H1 (cell line): ENCODE data around the gene IL3. TPM values are rescaled to one million over a fixed set of nuclear protein-coding genes. Genes with fewer than 3 reads are reported as not detected.

Source experiments
- CTCF ChIA-PET: fragments of 300-600 bp; sonication (Branson Sonifier 250); formaldehyde crosslinking; loops from one replicate; lab custom pipeline; 2021; ENCODE audit not compliant: partially characterized antibody; lab: Charles Lee
- POLR2A ChIA-PET: fragments of 300-600 bp; sonication (Branson Sonifier 250); formaldehyde crosslinking; loops from one replicate; lab custom pipeline; 2021; ENCODE audit warnings: inconsistent platforms; ENCODE audit not compliant: partially characterized antibody; lab: Charles Lee
- DNase-seq, 2 experiments: peaks; one replicate each; pipeline versions ENCODE4 v3.0.0 to v3.0.0-alpha.2; 2010 to 2022; ENCODE audit warnings: low spot score in 2 of 2, low read depth in 1 of 2, mixed read lengths in 1 of 2
- FAIRE-seq: peaks from 2 replicates; lab custom pipeline; 2011; peaks lifted over from hg19 to GRCh38; lab: Jason Lieb, UNC
- H2AFZ ChIP-seq: 2 replicates; pipeline ENCODE4 v1.8.1; 2012; ENCODE audit warnings: low read length, inconsistent platforms
- H2AK5ac ChIP-seq: 2 replicates; pipeline ENCODE4 v1.6.1; 2013; ENCODE audit warnings: low read depth, low read length
- H2BK120ac ChIP-seq: replicated peaks from 2 replicates; pipeline ENCODE3; 2013; ENCODE audit warnings: low read depth, low read length, inconsistent platforms
- H2BK12ac ChIP-seq: 2 replicates; pipeline ENCODE4 v1.6.1; 2013; ENCODE audit warnings: low read depth, low read length
- H2BK15ac ChIP-seq: 2 replicates; pipeline ENCODE4 v1.6.1; 2013; ENCODE audit warnings: low read length
- H2BK20ac ChIP-seq: 2 replicates; pipeline ENCODE4 v1.6.1; 2013; ENCODE audit warnings: low read length
- H2BK5ac ChIP-seq: 2 replicates; pipeline ENCODE4 v1.6.1; 2013; ENCODE audit warnings: low read depth, low read length
- H3K14ac ChIP-seq: 2 replicates; pipeline ENCODE4 v1.6.1; 2013; ENCODE audit warnings: inconsistent platforms; ENCODE audit not compliant: insufficient read length
- H3K18ac ChIP-seq: 2 replicates; pipeline ENCODE4 v1.6.1; 2013; ENCODE audit warnings: low read length; ENCODE audit errors: extremely low read depth
- H3K23ac ChIP-seq: 2 replicates; pipeline ENCODE4 v1.6.1; 2013; ENCODE audit warnings: inconsistent platforms; ENCODE audit not compliant: insufficient read length
- H3K23me2 ChIP-seq: 2 replicates; pipeline ENCODE4 v1.6.1; 2013; ENCODE audit warnings: low read depth, low read length
- H3K27ac ChIP-seq: 2 replicates; pipeline ENCODE4 v1.6.1; 2011; ENCODE audit warnings: low read depth, low read length, inconsistent platforms
- H3K27me3 ChIP-seq, 4 experiments: replicated peaks in 1 of 4; 1 replicate in 1 of 4; 2 replicates in 3 of 4; pipeline versions ENCODE4 v1.6.1 to v1.8.1; 2011 to 2013; ENCODE audit warnings: low read length in 3 of 4, mild to moderate bottlenecking in 3 of 4, inconsistent platforms in 2 of 4, mixed read lengths in 2 of 4, moderate library complexity in 1 of 4; ENCODE audit not compliant: control insufficient read depth in 3 of 4, insufficient read depth in 3 of 4; ENCODE audit errors: extremely low read depth in 1 of 4
- H3K36me3 ChIP-seq, 4 experiments: 2 replicates each; pipeline versions ENCODE4 v1.6.1 to v1.8.1; 2011 to 2013; ENCODE audit warnings: mild to moderate bottlenecking in 4 of 4, low read length in 3 of 4, moderate library complexity in 2 of 4, control low read depth in 1 of 4, inconsistent platforms in 1 of 4; ENCODE audit not compliant: insufficient read depth in 4 of 4, control insufficient read depth in 2 of 4
- H3K4ac ChIP-seq: replicated peaks from 2 replicates; pipeline ENCODE3; 2013; ENCODE audit warnings: low read length, low read depth, mixed read lengths, inconsistent platforms; ENCODE audit not compliant: insufficient read length
- H3K4me1 ChIP-seq, 4 experiments: replicated peaks in 1 of 4; 1 replicate in 1 of 4; 2 replicates in 3 of 4; pipeline versions ENCODE4 v1.6.1 to v1.8.1; 2011 to 2013; ENCODE audit warnings: low read length in 3 of 4, inconsistent platforms in 2 of 4, mixed read lengths in 1 of 4; ENCODE audit not compliant: insufficient read depth in 4 of 4, control insufficient read depth in 3 of 4
- H3K4me2 ChIP-seq, 2 experiments: 2 replicates each; pipeline versions ENCODE4 v1.6.1 to v1.8.1; 2011 to 2013; ENCODE audit warnings: low read depth in 2 of 2, low read length in 2 of 2, control low read depth in 1 of 2, inconsistent platforms in 1 of 2, mild to moderate bottlenecking in 1 of 2; ENCODE audit not compliant: insufficient read depth in 1 of 2
- H3K4me3 ChIP-seq, 4 experiments: fragments of 200-600, 300-600 bp in 1 of 4; sonication (generic), shearing (Covaris generic), sonication (Bioruptor Twin) in 1 of 4; 2 replicates each; pipeline versions ENCODE4 v1.5.1 to v1.8.1; 2011 to 2016; ENCODE audit warnings: low read length in 4 of 4, low read depth in 3 of 4, control low read depth in 2 of 4, inconsistent platforms in 2 of 4, mild to moderate bottlenecking in 2 of 4, mixed read lengths in 1 of 4, moderate library complexity in 1 of 4; ENCODE audit not compliant: insufficient read depth in 2 of 4; ENCODE audit errors: extremely low read depth in 1 of 4
- H3K56ac ChIP-seq: replicated peaks from 2 replicates; pipeline ENCODE3; 2013; ENCODE audit warnings: low read depth, mild to moderate bottlenecking, mixed read lengths, low read length, inconsistent platforms; ENCODE audit not compliant: insufficient read length
- H3K79me1 ChIP-seq: 2 replicates; pipeline ENCODE4 v1.6.1; 2013; ENCODE audit warnings: low read depth, low read length, control low read depth
- H3K79me2 ChIP-seq, 2 experiments: 2 replicates each; pipeline versions ENCODE4 v1.6.1 to v1.8.1; 2012 to 2013; ENCODE audit warnings: low read length in 2 of 2, mild to moderate bottlenecking in 2 of 2, inconsistent platforms in 1 of 2; ENCODE audit not compliant: insufficient read depth in 2 of 2, control insufficient read depth in 1 of 2
- H3K9ac ChIP-seq, 4 experiments: replicated peaks in 1 of 4; 1 replicate in 1 of 4; 2 replicates in 3 of 4; pipeline versions ENCODE4 v1.6.1 to v1.8.1; 2011 to 2013; ENCODE audit warnings: low read depth in 3 of 4, low read length in 3 of 4, control low read depth in 2 of 4, mild to moderate bottlenecking in 2 of 4, moderate library complexity in 2 of 4, inconsistent platforms in 1 of 4; ENCODE audit errors: extremely low read depth in 1 of 4
- H3K9me3 ChIP-seq, 2 experiments: 2 replicates each; pipeline versions ENCODE4 v1.6.1 to v1.8.1; 2012 to 2013; ENCODE audit warnings: mild to moderate bottlenecking in 2 of 2, moderate library complexity in 2 of 2, control low read depth in 1 of 2, inconsistent platforms in 1 of 2, low read depth in 1 of 2, low read length in 1 of 2, mixed read lengths in 1 of 2; ENCODE audit not compliant: insufficient read depth in 2 of 2
- H4K20me1 ChIP-seq, 2 experiments: replicated peaks in 1 of 2; 2 replicates each; pipeline versions ENCODE3 to v1.8.1; 2011 to 2013; ENCODE audit warnings: inconsistent platforms in 2 of 2, low read length in 2 of 2, mild to moderate bottlenecking in 1 of 2; ENCODE audit not compliant: insufficient read depth in 2 of 2, control insufficient read depth in 1 of 2
- H4K5ac ChIP-seq: 2 replicates; pipeline ENCODE4 v1.6.1; 2013; ENCODE audit warnings: low read length, low read depth, mixed read lengths, inconsistent platforms; ENCODE audit not compliant: insufficient read length
- H4K8ac ChIP-seq: 2 replicates; pipeline ENCODE4 v1.8.0; 2013; ENCODE audit warnings: mild to moderate bottlenecking, moderate library complexity, low read length, inconsistent platforms; ENCODE audit not compliant: insufficient read depth; ENCODE audit errors: extremely low read depth
- H4K91ac ChIP-seq: replicated peaks from 2 replicates; pipeline ENCODE3; 2013; ENCODE audit warnings: low read length, mixed read lengths, inconsistent platforms; ENCODE audit not compliant: insufficient read length
- CHD1 ChIP-seq: IDR thresholded peaks from 2 replicates; pipeline ENCODE4 v1.6.1; 2012; ENCODE audit warnings: low read depth, low read length, improper control_type of control experiment
- WGBS, 2 experiments: shearing (Covaris generic) in 1 of 2; methylation state at CpG; one replicate each; pipeline versions ENCODE4 v1.1.6 to v1.1.7; 2013 to 2015; ENCODE audit warnings: low lambda C conversion rate in 2 of 2, mixed read lengths in 2 of 2, inconsistent platforms in 1 of 2, low coverage in 1 of 2, missing lambda C conversion rate in 1 of 2; ENCODE audit not compliant: insufficient replicate concordance in 2 of 2, insufficient coverage in 1 of 2, insufficient read length in 1 of 2; ENCODE audit errors: extremely low coverage in 1 of 2, missing lambda C conversion rate in 1 of 2; 5-methylcytosine and 5-hydroxymethylcytosine counted together
- polyA plus RNA-seq, 7 experiments: library from polyadenylated mRNA; depleted of rRNA in 3 of 7; stranded (reverse) in 5 of 7; unstranded in 2 of 7; fragments of >200 nt in 5 of 7; fragments of 200-250 nt in 2 of 7; gene quantifications; 1 replicate in 5 of 7; 2 replicates in 1 of 7; 4 replicates in 1 of 7; pipeline versions ENCODE4 v1.2.1 to v1.2.3, GENCODE V29; 2011 to 2013; ENCODE audit warnings: missing spikeins in 2 of 7, mixed read lengths in 2 of 7
- total RNA-seq: library from RNA; stranded (reverse); fragmentation: NEBNext Ultra II Directional; extraction: Animal tissue kit (Norgen Biotek cat#: 25700); gene quantifications from 2 replicates; pipeline ENCODE4 v1.2.1, GENCODE V29; 2021

Gene IL3
- total and polyA plus RNA-seq, 2 of the 8 experiments (the other 6 are each of a cell fraction or from before 2014, with no cell fraction given), result not detected

GRCh38 chr5:132098151-132098594 lies 37.7 kb downstream of the IL3 start:
- no peak overlapping the region for H3K27ac ChIP-seq
- CTCF ChIA-PET, result interaction anchor here (1.0 kb wide), 1 partner anchor 16 kb away, joined by 4 read pairs; no protein-coding TSS in a partner anchor
- no peak overlapping the region for H2BK120ac ChIP-seq

More at GRCh38 chr5:132098151-132098594, 37.7 kb downstream of the IL3 start:
- H3K23ac ChIP-seq, result no peak overlapping the region
- no peak overlapping the region for H3K4me2 ChIP-seq
- no peak overlapping the region for H4K8ac ChIP-seq
- no peak overlapping the region for H2BK12ac ChIP-seq
- no peak overlapping the region for H3K56ac ChIP-seq
- no peak for TF ChIP-seq CHD1
- no peak overlapping the region for H2BK15ac ChIP-seq
- WGBS, 2 experiments, result 91% methylated on average over 5 of the region's 5 CpGs; no CpG with 5 or more reads in 1 of the 2 experiments
- H2BK20ac ChIP-seq, result no peak overlapping the region
- no peak overlapping the region for H2AFZ ChIP-seq
- H3K4me3 ChIP-seq, result no peak overlapping the region
- H3K9ac ChIP-seq, result no peak overlapping the region
- H4K20me1 ChIP-seq, result no peaks in the 10 kb centered on the region
- no peak overlapping the region for H4K91ac ChIP-seq
- no peaks in the 10 kb centered on the region for H3K79me1 ChIP-seq
- no peaks in the 10 kb centered on the region for H3K9me3 ChIP-seq
- no peak overlapping the region for H4K5ac ChIP-seq
- FAIRE-seq, result no peak
- no peak overlapping the region for H2AK5ac ChIP-seq
- no peaks in the 10 kb centered on the region for H3K79me2 ChIP-seq
- H2BK5ac ChIP-seq, result no peak overlapping the region
- no peaks in the 10 kb centered on the region for H3K36me3 ChIP-seq
- POLR2A ChIA-PET, result no interaction called here
- no peaks in the 10 kb centered on the region for H3K27me3 ChIP-seq
- no peak overlapping the region for H3K4ac ChIP-seq
- H3K23me2 ChIP-seq, result no peaks in the 10 kb centered on the region
- no peaks in the 10 kb centered on the region for H3K4me1 ChIP-seq
- no peak overlapping the region for H3K14ac ChIP-seq
- no peak for DNase-seq
- no peak overlapping the region for H3K18ac ChIP-seq
